WTC11 (cell line): ENCODE measurements around the gene SAP30BP. TPM values are rescaled to one million over a fixed set of nuclear protein-coding genes. Genes with fewer than 3 reads are reported as not detected.

Experiments used
- ATAC-seq: fragments of 200-7000 bp; cut with Tn5 transposase; 2 replicates; pipeline ENCODE4 v1.10.0; 2021; ENCODE audit warnings: mild to moderate bottlenecking, moderate library complexity
- CTCF ChIA-PET: fragments of 300-600 bp; sonication (Branson Sonifier 250); formaldehyde crosslinking; loops from one replicate; lab custom pipeline; 2021; ENCODE audit warnings: antibody characterized with exemption; lab: Charles Lee
- POLR2A ChIA-PET: fragments of 350-600 bp; sonication (Branson Sonifier 250); formaldehyde crosslinking; loops from one replicate; lab custom pipeline; 2021; ENCODE audit warnings: antibody characterized with exemption; lab: Charles Lee
- DNase-seq: peaks from one replicate; pipeline ENCODE4 v3.0.0; 2021; ENCODE audit warnings: low spot score
- H3K27ac Mint-ChIP-seq: 2 replicates; pipeline ENCODE4 v1.8.0; 2021; ENCODE audit warnings: mixed read lengths
- H3K27me3 Mint-ChIP-seq: 2 replicates; pipeline ENCODE4 v1.8.0; 2021; ENCODE audit warnings: low read depth, mild to moderate bottlenecking, moderate library complexity, mixed read lengths
- H3K36me3 Mint-ChIP-seq: 2 replicates; pipeline ENCODE4 v1.8.0; 2021; ENCODE audit warnings: mixed read lengths
- H3K4me1 Mint-ChIP-seq: 2 replicates; pipeline ENCODE4 v1.8.0; 2022; ENCODE audit warnings: mixed read lengths
- H3K4me3 Mint-ChIP-seq: 2 replicates; pipeline ENCODE4 v1.8.0; 2021; ENCODE audit warnings: mild to moderate bottlenecking, moderate library complexity, mixed read lengths
- H3K9me3 Mint-ChIP-seq: 2 replicates; pipeline ENCODE4 v1.8.0; 2021; ENCODE audit warnings: mixed read lengths
- EMX1 ChIP-seq: fragments of 250-450 bp; sonication (Bioruptor Pico); IDR thresholded peaks from 2 replicates; pipeline ENCODE4 v1.8.0; 2021; ENCODE audit warnings: mild to moderate bottlenecking
- ETV6 ChIP-seq: sonication (generic); formaldehyde crosslinking; IDR thresholded peaks from 2 replicates; pipeline ENCODE4 v1.8.1; 2022; ENCODE audit warnings: mild to moderate bottlenecking, missing genetic modification reagents
- FOXP1 ChIP-seq: sonication (generic); formaldehyde crosslinking; IDR thresholded peaks from 2 replicates; pipeline ENCODE4 v1.8.0; 2022; ENCODE audit warnings: missing genetic modification reagents, mild to moderate bottlenecking, moderate library complexity, borderline replicate concordance
- GRHL2 ChIP-seq: fragments of 250-450 bp; sonication (Bioruptor Pico); IDR thresholded peaks from 2 replicates; pipeline ENCODE4 v1.8.0; 2022; ENCODE audit warnings: mild to moderate bottlenecking, moderate library complexity; ENCODE audit not compliant: insufficient replicate concordance, severe bottlenecking
- GTF2I ChIP-seq: fragments of 250-450 bp; sonication (Bioruptor Pico); conservative IDR thresholded peaks from 2 replicates; pipeline ENCODE4 v1.4.0; 2021; ENCODE audit warnings: mild to moderate bottlenecking
- KAT7 ChIP-seq: sonication (generic); formaldehyde crosslinking; IDR thresholded peaks from 2 replicates; pipeline ENCODE4 v1.8.1; 2023; ENCODE audit warnings: missing genetic modification reagents, mild to moderate bottlenecking, borderline replicate concordance
- NR3C1 ChIP-seq: sonication (generic); formaldehyde crosslinking; conservative IDR thresholded peaks from 2 replicates; pipeline ENCODE4 v1.8.1; 2023; ENCODE audit warnings: low read depth, mild to moderate bottlenecking, missing genetic modification reagents
- SMAD4 ChIP-seq: sonication (generic); formaldehyde crosslinking; IDR thresholded peaks from 2 replicates; pipeline ENCODE4 v1.8.0; 2022; ENCODE audit warnings: mild to moderate bottlenecking, missing genetic modification reagents
- SOX15 ChIP-seq: fragments of 250-450 bp; sonication (Bioruptor Pico); IDR thresholded peaks from 2 replicates; pipeline ENCODE4 v1.9.0; 2021; ENCODE audit warnings: mild to moderate bottlenecking
- SP1 ChIP-seq: sonication (generic); formaldehyde crosslinking; conservative IDR thresholded peaks from 2 replicates; pipeline ENCODE4 v1.8.1; 2022; ENCODE audit warnings: missing genetic modification reagents
- TCF7 ChIP-seq: sonication (generic); formaldehyde crosslinking; IDR thresholded peaks from 2 replicates; pipeline ENCODE4 v1.8.0; 2022; ENCODE audit warnings: mild to moderate bottlenecking, low read depth, missing genetic modification reagents, moderate library complexity
- TEAD1 ChIP-seq: sonication (generic); formaldehyde crosslinking; IDR thresholded peaks from 2 replicates; pipeline ENCODE4 v1.8.0; 2022; ENCODE audit warnings: mild to moderate bottlenecking, missing genetic modification reagents
- ZBTB21 ChIP-seq: sonication (generic); formaldehyde crosslinking; IDR thresholded peaks from 2 replicates; pipeline ENCODE4 v1.8.1; 2023; ENCODE audit warnings: mild to moderate bottlenecking, missing genetic modification reagents, borderline replicate concordance
- ZNF423 ChIP-seq: fragments of 250-450 bp; sonication (Bioruptor Pico); IDR thresholded peaks from 2 replicates; pipeline ENCODE4 v2.1.2; 2022; ENCODE audit warnings: mild to moderate bottlenecking, moderate library complexity
- total RNA-seq: library from RNA; stranded (reverse); gene quantifications from 3 replicates; pipeline ENCODE4 v1.2.3, GENCODE V29; 2021
- TF ChIP-seq, protein P1 (sequence below): sonication (generic); formaldehyde crosslinking; IDR thresholded peaks from 2 replicates; pipeline ENCODE4 v1.8.1; 2023; ENCODE audit warnings: mild to moderate bottlenecking, missing genetic modification reagents, borderline replicate concordance
- TF ChIP-seq, protein P2 (sequence below): sonication (generic); formaldehyde crosslinking; IDR thresholded peaks from 2 replicates; pipeline ENCODE4 v1.8.0; 2022; ENCODE audit warnings: missing genetic modification reagents
- TF ChIP-seq, protein P3 (sequence below): fragments of 200-600 bp; IDR thresholded peaks from 2 replicates; pipeline ENCODE4 v1.8.0; 2022; ENCODE audit warnings: antibody characterized with exemption
- TF ChIP-seq, protein P4 (sequence below): sonication (generic); formaldehyde crosslinking; IDR thresholded peaks from 2 replicates; pipeline ENCODE4 v1.8.1; 2022; ENCODE audit warnings: mild to moderate bottlenecking, moderate library complexity, missing genetic modification reagents

SAP30BP gene
- total RNA-seq, 1 experiment from 2014 or later: 86.8 TPM

DNA sequence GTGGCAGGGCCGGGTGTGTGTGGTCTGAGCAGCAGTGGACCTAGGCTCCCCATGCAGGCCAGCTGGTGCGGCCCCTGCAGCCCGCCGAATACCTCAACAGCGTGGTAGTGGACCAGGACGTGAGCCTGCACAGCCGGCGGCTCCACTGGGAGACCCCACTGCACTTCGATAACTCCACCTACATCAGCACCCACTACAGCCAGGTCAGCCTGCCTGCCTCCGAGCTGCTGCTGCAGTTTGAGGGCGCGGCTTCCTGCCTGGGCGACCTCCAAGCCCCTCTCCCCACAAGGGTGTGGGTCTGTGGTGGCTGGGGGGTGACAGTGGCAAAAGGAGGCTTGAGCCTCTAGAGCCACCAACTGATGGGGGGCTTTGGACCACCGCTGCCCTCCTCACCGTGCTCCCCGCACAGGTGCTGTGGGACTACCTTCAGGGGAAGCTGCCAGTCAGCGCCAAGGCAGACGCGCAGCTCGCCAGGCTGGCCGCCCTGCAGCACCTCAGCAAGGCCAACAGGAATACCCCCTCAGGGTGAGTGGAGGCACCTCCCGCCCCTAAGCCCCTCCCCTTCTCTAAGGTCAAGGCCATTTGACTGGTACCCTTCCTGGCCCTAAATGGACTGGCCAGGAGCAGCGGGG, 42.3 kb upstream of the SAP30BP start:
- no peak for ATAC-seq
- CTCF ChIA-PET: interaction anchor here (0.8 to 19.0 kb wide), 19 partner anchors 9 to 202 kb away, joined by 3 to 304 read pairs (median 7); partner anchors contain the start of genes GALK1 and SMIM5
- DNase-seq: no peak
- no peak overlapping the region for H3K4me3 Mint-ChIP-seq
- no peaks in the 10 kb centered on the region for H3K36me3 Mint-ChIP-seq
- H3K4me1 Mint-ChIP-seq: no peaks in the 10 kb centered on the region
- TF ChIP-seq SOX15 (CRISPR knock-in tag): no peak
- TF ChIP-seq EMX1 (CRISPR knock-in tag): no peak
- TF ChIP-seq NR3C1 (CRISPR knock-in tag): no peak
- TF ChIP-seq, protein P1, sequence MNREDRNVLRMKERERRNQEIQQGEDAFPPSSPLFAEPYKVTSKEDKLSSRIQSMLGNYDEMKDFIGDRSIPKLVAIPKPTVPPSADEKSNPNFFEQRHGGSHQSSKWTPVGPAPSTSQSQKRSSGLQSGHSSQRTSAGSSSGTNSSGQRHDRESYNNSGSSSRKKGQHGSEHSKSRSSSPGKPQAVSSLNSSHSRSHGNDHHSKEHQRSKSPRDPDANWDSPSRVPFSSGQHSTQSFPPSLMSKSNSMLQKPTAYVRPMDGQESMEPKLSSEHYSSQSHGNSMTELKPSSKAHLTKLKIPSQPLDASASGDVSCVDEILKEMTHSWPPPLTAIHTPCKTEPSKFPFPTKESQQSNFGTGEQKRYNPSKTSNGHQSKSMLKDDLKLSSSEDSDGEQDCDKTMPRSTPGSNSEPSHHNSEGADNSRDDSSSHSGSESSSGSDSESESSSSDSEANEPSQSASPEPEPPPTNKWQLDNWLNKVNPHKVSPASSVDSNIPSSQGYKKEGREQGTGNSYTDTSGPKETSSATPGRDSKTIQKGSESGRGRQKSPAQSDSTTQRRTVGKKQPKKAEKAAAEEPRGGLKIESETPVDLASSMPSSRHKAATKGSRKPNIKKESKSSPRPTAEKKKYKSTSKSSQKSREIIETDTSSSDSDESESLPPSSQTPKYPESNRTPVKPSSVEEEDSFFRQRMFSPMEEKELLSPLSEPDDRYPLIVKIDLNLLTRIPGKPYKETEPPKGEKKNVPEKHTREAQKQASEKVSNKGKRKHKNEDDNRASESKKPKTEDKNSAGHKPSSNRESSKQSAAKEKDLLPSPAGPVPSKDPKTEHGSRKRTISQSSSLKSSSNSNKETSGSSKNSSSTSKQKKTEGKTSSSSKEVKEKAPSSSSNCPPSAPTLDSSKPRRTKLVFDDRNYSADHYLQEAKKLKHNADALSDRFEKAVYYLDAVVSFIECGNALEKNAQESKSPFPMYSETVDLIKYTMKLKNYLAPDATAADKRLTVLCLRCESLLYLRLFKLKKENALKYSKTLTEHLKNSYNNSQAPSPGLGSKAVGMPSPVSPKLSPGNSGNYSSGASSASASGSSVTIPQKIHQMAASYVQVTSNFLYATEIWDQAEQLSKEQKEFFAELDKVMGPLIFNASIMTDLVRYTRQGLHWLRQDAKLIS (CRISPR knock-in tag): no peak
- TF ChIP-seq GTF2I (CRISPR knock-in tag): no peak
- no peak for TF ChIP-seq ZBTB21 (CRISPR knock-in tag)
- no peak for TF ChIP-seq ZNF423 (CRISPR knock-in tag)
- TF ChIP-seq, protein P2, sequence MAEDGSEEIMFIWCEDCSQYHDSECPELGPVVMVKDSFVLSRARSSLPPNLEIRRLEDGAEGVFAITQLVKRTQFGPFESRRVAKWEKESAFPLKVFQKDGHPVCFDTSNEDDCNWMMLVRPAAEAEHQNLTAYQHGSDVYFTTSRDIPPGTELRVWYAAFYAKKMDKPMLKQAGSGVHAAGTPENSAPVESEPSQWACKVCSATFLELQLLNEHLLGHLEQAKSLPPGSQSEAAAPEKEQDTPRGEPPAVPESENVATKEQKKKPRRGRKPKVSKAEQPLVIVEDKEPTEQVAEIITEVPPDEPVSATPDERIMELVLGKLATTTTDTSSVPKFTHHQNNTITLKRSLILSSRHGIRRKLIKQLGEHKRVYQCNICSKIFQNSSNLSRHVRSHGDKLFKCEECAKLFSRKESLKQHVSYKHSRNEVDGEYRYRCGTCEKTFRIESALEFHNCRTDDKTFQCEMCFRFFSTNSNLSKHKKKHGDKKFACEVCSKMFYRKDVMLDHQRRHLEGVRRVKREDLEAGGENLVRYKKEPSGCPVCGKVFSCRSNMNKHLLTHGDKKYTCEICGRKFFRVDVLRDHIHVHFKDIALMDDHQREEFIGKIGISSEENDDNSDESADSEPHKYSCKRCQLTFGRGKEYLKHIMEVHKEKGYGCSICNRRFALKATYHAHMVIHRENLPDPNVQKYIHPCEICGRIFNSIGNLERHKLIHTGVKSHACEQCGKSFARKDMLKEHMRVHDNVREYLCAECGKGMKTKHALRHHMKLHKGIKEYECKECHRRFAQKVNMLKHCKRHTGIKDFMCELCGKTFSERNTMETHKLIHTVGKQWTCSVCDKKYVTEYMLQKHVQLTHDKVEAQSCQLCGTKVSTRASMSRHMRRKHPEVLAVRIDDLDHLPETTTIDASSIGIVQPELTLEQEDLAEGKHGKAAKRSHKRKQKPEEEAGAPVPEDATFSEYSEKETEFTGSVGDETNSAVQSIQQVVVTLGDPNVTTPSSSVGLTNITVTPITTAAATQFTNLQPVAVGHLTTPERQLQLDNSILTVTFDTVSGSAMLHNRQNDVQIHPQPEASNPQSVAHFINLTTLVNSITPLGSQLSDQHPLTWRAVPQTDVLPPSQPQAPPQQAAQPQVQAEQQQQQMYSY (CRISPR knock-in tag): no peak
- TF ChIP-seq SMAD4 (CRISPR knock-in tag): no peak
- TF ChIP-seq KAT7 (CRISPR knock-in tag): no peak
- TF ChIP-seq TEAD1 (CRISPR knock-in tag): no peak
- TF ChIP-seq SP1 (CRISPR knock-in tag): no peak
- TF ChIP-seq TCF7 (CRISPR knock-in tag): no peak
- TF ChIP-seq GRHL2 (CRISPR knock-in tag): no peak
- no peak for TF ChIP-seq ETV6 (CRISPR knock-in tag)
- TF ChIP-seq, all 79 proteins: peak for 0
- no peaks in the 10 kb centered on the region for H3K27me3 Mint-ChIP-seq
- H3K27ac Mint-ChIP-seq: no peak overlapping the region
- POLR2A ChIA-PET: interaction anchor here (1.0 to 1.1 kb wide), 2 partner anchors 102 to 107 kb away, joined by 3 read pairs; no protein-coding TSS in a partner anchor
- no peaks in the 10 kb centered on the region for H3K9me3 Mint-ChIP-seq

DNA sequence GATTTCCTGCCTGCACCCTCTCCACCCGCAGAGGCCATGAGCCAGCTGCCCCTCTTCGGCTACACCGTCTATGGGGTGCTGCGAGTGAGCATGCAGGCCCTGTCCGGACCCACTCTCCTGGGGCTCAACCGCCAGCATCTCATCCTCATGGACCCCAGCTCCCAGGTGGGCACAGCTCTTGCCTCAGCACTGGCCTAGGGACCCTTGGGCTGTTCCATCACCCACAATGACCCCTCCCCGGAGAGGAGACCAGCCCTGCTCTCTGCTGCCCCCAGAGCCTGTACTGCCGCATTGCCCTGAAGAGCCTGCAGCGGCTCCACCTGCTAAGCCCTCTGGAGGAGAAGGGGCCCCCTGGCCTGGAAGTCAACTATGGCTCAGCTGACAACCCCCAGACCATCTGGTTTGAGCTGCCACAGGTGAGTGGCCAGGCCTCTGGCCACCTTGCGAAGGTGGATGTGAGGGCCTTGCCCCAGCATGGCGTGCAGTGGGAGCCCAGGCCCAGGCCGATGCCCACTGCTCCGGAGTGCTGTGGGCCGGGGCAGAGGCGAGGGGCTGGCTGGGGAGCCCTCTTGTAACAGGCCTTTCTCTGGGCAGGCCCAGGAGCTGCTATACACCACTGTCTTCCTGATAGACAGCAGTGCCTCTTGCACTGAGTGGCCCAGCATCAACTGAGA, 41.2 kb upstream of the SAP30BP start:
- peak; percentile 93 for ATAC-seq
- no peak overlapping the region for H3K4me3 Mint-ChIP-seq
- CTCF ChIA-PET: interaction anchor here (0.6 to 19.0 kb wide), 31 partner anchors 9 to 229 kb away, joined by 3 to 304 read pairs (median 5); partner anchors contain the start of genes GALK1, RECQL5, SAP30BP and SMIM5

More for the DNA sequence above, 41.2 kb upstream of the SAP30BP start:
- DNase-seq: peak; percentile 87
- Mint-ChIP-seq H3K9me3 (no peaks in the 10 kb centered on the region), H3K27ac (no peak overlapping the region), H3K4me1 (no peaks in the 10 kb centered on the region), H3K27me3 (no peaks in the 10 kb centered on the region), H3K36me3 (no peaks in the 10 kb centered on the region)
- TF ChIP-seq, protein P3, sequence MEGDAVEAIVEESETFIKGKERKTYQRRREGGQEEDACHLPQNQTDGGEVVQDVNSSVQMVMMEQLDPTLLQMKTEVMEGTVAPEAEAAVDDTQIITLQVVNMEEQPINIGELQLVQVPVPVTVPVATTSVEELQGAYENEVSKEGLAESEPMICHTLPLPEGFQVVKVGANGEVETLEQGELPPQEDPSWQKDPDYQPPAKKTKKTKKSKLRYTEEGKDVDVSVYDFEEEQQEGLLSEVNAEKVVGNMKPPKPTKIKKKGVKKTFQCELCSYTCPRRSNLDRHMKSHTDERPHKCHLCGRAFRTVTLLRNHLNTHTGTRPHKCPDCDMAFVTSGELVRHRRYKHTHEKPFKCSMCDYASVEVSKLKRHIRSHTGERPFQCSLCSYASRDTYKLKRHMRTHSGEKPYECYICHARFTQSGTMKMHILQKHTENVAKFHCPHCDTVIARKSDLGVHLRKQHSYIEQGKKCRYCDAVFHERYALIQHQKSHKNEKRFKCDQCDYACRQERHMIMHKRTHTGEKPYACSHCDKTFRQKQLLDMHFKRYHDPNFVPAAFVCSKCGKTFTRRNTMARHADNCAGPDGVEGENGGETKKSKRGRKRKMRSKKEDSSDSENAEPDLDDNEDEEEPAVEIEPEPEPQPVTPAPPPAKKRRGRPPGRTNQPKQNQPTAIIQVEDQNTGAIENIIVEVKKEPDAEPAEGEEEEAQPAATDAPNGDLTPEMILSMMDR: peak; percentile 90
- TF ChIP-seq, protein P4, sequence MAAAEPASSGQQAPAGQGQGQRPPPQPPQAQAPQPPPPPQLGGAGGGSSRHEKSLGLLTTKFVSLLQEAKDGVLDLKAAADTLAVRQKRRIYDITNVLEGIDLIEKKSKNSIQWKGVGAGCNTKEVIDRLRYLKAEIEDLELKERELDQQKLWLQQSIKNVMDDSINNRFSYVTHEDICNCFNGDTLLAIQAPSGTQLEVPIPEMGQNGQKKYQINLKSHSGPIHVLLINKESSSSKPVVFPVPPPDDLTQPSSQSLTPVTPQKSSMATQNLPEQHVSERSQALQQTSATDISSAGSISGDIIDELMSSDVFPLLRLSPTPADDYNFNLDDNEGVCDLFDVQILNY (CRISPR knock-in tag): no peak
- 0 out of 2 replicates have a peak, but pooled peaks have one; percentile 57 for TF ChIP-seq FOXP1 (CRISPR knock-in tag)
- POLR2A ChIA-PET: interaction anchor here (0.8 to 1.0 kb wide), 2 partner anchors 27 to 94 kb away, joined by 3 read pairs; no protein-coding TSS in a partner anchor
